ENCODE measurements around the gene MEF2D. TPM values are rescaled to one million over a fixed set of nuclear protein-coding genes. Genes with fewer than 3 reads are reported as not detected.

MEF2D gene
- total RNA-seq, 1 experiment from 2014 or later: 18.7 TPM

GRCh38 chr1:156433602-156434001, 67.0 kb downstream of the MEF2D start:
- no peak overlapping the region for H2AFZ ChIP-seq (ENCODE audit: low read length)
- no peak overlapping the region for H3K4ac ChIP-seq (ENCODE audit: low read depth, low read length)
- H4K20me1 ChIP-seq (ENCODE audit: control insufficient read depth, insufficient read depth, insufficient read length): no peaks in the 10 kb centered on the region
- Mint-ChIP-seq H3K4me1 (peaks cover 55 to 73% of the 10 kb centered on the region in 2 experiments), H3K36me3 (ENCODE audit: insufficient read depth in 1 of 3, low read depth in 3 of 3) (peaks cover 0 to 1% (median 0%) of the 10 kb centered on the region in 3 experiments; a peak in 1 of 7 replicates), H3K27me3 (ENCODE audit: low read depth) (peaks cover 100% of the 10 kb centered on the region), H3K4me3 (no peak overlapping the region; a peak in 1 of 5 replicates), H3K9me3 (peaks cover 4 to 11% of the 10 kb centered on the region in 2 experiments; a peak in 4 of 5 replicates), H3K27ac (no peak overlapping the region)
- H2BK15ac ChIP-seq (ENCODE audit: low read depth, low read length): no peak overlapping the region
- H2BK20ac ChIP-seq (ENCODE audit: low read depth, low read length, poor library complexity, severe bottlenecking): no peak overlapping the region
- no peak overlapping the region for H2BK12ac ChIP-seq (ENCODE audit: insufficient read length, low read depth, low read length)
- no peak overlapping the region for H2BK120ac ChIP-seq (ENCODE audit: low read depth, low read length, poor library complexity, severe bottlenecking)
- no peak for TF ChIP-seq CTCF (conservative IDR thresholded peaks at IDR 0.05)
- no peak overlapping the region for H4K91ac ChIP-seq (ENCODE audit: insufficient read length, low read depth, low read length)
- no peak overlapping the region for H3K23ac ChIP-seq (ENCODE audit: insufficient read length, low read depth, low read length)
- no CpG with 5 or more reads among the region's 1 CpG for WGBS (ENCODE audit: extremely low coverage, insufficient read length, low lambda C conversion rate)
- H3K4me2 ChIP-seq (ENCODE audit: insufficient read depth, insufficient read length, low read length): no peak overlapping the region
- H3K27ac ChIP-seq (ENCODE audit: insufficient read length, low read depth, low read length): no peak overlapping the region
- H3K14ac ChIP-seq (ENCODE audit: insufficient read depth, low read length): no peak overlapping the region
- H3K9me3 ChIP-seq (ENCODE audit: control insufficient read depth, low read depth, low read length): no peaks in the 10 kb centered on the region
- H3K79me2 ChIP-seq (ENCODE audit: insufficient read depth, low read length): no peaks in the 10 kb centered on the region
- DNase-seq: peak; percentile 53
- peaks cover 7% of the 10 kb centered on the region; the same call in 1 of the 2 replicates for H3K4me1 ChIP-seq (ENCODE audit: insufficient read depth, low read length)
- H2AK5ac ChIP-seq (ENCODE audit: insufficient read length, low read length): no peak overlapping the region
- peaks cover 86% of the 10 kb centered on the region for H3K27me3 ChIP-seq (ENCODE audit: insufficient read depth, low read length)
- H4K8ac ChIP-seq (replicated peaks; ENCODE audit: insufficient read length, low read depth, low read length): no peak overlapping the region
- no peak overlapping the region for H2BK5ac ChIP-seq (ENCODE audit: insufficient read length, low read length)
- no peak overlapping the region for H4K5ac ChIP-seq (ENCODE audit: insufficient read length, low read depth, low read length)
- H3K23me2 ChIP-seq (ENCODE audit: insufficient read length, low read depth, low read length, poor library complexity, severe bottlenecking): peaks cover 4% of the 10 kb centered on the region
- no peak overlapping the region for H3K18ac ChIP-seq (ENCODE audit: insufficient read length, low read depth, low read length)
- no peak overlapping the region for H3K9ac ChIP-seq (ENCODE audit: extremely low read depth, insufficient read length, low read length)
- no peaks in the 10 kb centered on the region for H3K79me1 ChIP-seq (ENCODE audit: insufficient read depth, low read depth, low read length, poor library complexity, severe bottlenecking)
- H3K56ac ChIP-seq (ENCODE audit: insufficient read length, low read depth, low read length): no peak overlapping the region
- H3T11ph ChIP-seq (ENCODE audit: low read length): no peak overlapping the region
